ENCODE measurements around the gene INHBE. TPM values are rescaled to one million over a fixed set of nuclear protein-coding genes. Genes with fewer than 3 reads are reported as not detected.

Gene INHBE
- total RNA-seq, 1 experiment from 2014 or later: 13.9 TPM

DNA sequence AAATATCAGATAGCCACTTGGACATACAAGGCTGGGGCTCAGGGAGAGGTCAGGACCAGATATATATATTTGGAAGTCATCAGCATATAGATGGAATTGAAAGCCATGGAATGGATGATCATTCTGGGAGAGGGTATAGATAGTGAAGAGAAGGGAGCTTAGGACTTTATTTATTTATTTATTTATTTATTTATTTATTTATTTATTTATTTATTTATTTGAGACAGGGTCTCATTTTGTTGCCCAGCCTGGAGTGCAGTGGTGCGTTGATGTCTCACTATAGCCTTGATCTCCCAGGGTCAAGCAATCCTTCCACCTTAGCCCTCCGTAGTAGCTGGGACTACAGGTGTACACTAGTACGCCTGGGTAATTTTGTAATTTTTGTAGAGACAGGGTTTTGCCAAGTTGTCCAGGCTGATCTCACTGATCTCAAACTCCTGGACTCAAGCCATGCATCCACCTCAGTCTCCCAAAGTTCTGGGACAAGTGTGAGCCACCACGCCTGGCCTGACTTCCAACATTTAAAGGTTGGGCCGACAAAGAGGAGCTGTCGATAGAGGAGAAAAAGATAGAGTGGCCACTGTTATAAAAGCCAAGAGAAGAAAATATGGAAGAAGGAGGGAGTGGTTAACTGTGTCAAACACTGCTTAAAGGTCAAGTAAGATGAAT, 8.7 kb upstream of the INHBE start:
- no peak for DNase-seq
- H3K9me3 Mint-ChIP-seq (ENCODE audit: unreplicated experiment): no peaks in the 10 kb centered on the region
- BruUV-seq (replicated peaks): no TSS peak
- H3K4me3 Mint-ChIP-seq (ENCODE audit: unreplicated experiment): no peak overlapping the region
- H3K27me3 Mint-ChIP-seq (ENCODE audit: insufficient read depth, unreplicated experiment): no peaks in the 10 kb centered on the region
- Histone ChIP-seq H3K27me3 (replicated peaks; ENCODE audit: control insufficient read depth, insufficient read depth, low read length) (no peaks in the 10 kb centered on the region), H3K4me3 (ENCODE audit: low read depth, low read length) (no peak overlapping the region), H3K36me3 (ENCODE audit: control insufficient read depth, insufficient read depth, low read length) (no peaks in the 10 kb centered on the region), H3K4me1 (peaks cover 8% of the 10 kb centered on the region; the same call in 1 of the 2 replicates), H3K9me3 (no peaks in the 10 kb centered on the region)
- CTCF ChIA-PET: interaction anchor here (0.5 kb wide), 1 partner anchor 191 kb away, joined by 4 read pairs; no protein-coding TSS in a partner anchor
- H3K4me1 Mint-ChIP-seq (ENCODE audit: low read depth, unreplicated experiment): no peaks in the 10 kb centered on the region
- intact Hi-C loops (cut with micrococcal nuclease; ENCODE audit: unreplicated experiment): no loop called here
- POLR2A ChIA-PET: no interaction called here
- TF ChIP-seq, protein P1, sequence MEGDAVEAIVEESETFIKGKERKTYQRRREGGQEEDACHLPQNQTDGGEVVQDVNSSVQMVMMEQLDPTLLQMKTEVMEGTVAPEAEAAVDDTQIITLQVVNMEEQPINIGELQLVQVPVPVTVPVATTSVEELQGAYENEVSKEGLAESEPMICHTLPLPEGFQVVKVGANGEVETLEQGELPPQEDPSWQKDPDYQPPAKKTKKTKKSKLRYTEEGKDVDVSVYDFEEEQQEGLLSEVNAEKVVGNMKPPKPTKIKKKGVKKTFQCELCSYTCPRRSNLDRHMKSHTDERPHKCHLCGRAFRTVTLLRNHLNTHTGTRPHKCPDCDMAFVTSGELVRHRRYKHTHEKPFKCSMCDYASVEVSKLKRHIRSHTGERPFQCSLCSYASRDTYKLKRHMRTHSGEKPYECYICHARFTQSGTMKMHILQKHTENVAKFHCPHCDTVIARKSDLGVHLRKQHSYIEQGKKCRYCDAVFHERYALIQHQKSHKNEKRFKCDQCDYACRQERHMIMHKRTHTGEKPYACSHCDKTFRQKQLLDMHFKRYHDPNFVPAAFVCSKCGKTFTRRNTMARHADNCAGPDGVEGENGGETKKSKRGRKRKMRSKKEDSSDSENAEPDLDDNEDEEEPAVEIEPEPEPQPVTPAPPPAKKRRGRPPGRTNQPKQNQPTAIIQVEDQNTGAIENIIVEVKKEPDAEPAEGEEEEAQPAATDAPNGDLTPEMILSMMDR (IDR thresholded peaks at IDR 0.05; ENCODE audit: insufficient read depth in 1 of 2, low read depth in 1 of 2, low read length in 1 of 2, severe bottlenecking in 1 of 2, unreplicated experiment in 1 of 2): no peak
- no peaks in the 10 kb centered on the region for H3K36me3 Mint-ChIP-seq (ENCODE audit: insufficient read depth, unreplicated experiment)
- no peak overlapping the region for H3K27ac Mint-ChIP-seq (ENCODE audit: unreplicated experiment)

DNA sequence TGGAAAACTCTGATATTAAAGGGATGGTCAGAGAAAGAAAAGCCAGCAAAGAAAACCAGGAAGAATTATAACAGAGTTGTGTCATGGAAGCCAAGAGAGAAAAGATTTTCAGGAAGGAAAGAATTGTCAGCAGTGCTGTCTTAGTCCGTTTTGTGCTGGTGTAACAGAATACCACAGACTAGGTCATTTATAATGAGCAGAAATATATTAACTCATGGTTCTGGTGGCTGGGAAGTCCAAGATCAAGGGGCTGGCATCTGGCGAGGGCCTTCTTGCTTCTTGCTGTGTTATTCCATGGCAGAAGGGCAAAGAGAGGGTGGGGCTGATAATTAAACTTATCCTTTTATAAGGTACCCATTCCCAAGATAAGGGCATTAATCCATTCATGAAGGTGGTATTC, 6.4 kb upstream of the INHBE start:
- ChIA-PET POLR2A (interaction anchor here (0.6 kb wide), 1 partner anchor 39 kb away, joined by 4 read pairs; no protein-coding TSS in a partner anchor), CTCF (interaction anchor here (0.6 kb wide), 1 partner anchor 300 kb away, joined by 8 read pairs; no protein-coding TSS in a partner anchor)
- H3K36me3 Mint-ChIP-seq (ENCODE audit: insufficient read depth, unreplicated experiment): no peaks in the 10 kb centered on the region
- no peak overlapping the region for H3K4me3 Mint-ChIP-seq (ENCODE audit: unreplicated experiment)
- intact Hi-C loops (cut with micrococcal nuclease; ENCODE audit: unreplicated experiment): no loop called here
- BruUV-seq (replicated peaks): no TSS peak
- H3K4me1 ChIP-seq: peaks cover 17% of the 10 kb centered on the region; the same call in 1 of the 2 replicates
- H3K4me3 ChIP-seq (ENCODE audit: low read depth, low read length): no peak overlapping the region
- TF ChIP-seq, protein P1 (IDR thresholded peaks at IDR 0.05; ENCODE audit: insufficient read depth in 1 of 2, low read depth in 1 of 2, low read length in 1 of 2, severe bottlenecking in 1 of 2, unreplicated experiment in 1 of 2): no peak
- H3K27me3 Mint-ChIP-seq (ENCODE audit: insufficient read depth, unreplicated experiment): no peaks in the 10 kb centered on the region
- no peak for DNase-seq
- no peaks in the 10 kb centered on the region for H3K9me3 ChIP-seq
- no peaks in the 10 kb centered on the region for H3K9me3 Mint-ChIP-seq (ENCODE audit: unreplicated experiment)
- H3K36me3 ChIP-seq (ENCODE audit: control insufficient read depth, insufficient read depth, low read length): no peaks in the 10 kb centered on the region
- no peak overlapping the region for H3K27ac Mint-ChIP-seq (ENCODE audit: unreplicated experiment)
- peaks cover 6% of the 10 kb centered on the region for H3K4me1 Mint-ChIP-seq (ENCODE audit: low read depth, unreplicated experiment)
- no peaks in the 10 kb centered on the region for H3K27me3 ChIP-seq (replicated peaks; ENCODE audit: control insufficient read depth, insufficient read depth, low read length)

DNA sequence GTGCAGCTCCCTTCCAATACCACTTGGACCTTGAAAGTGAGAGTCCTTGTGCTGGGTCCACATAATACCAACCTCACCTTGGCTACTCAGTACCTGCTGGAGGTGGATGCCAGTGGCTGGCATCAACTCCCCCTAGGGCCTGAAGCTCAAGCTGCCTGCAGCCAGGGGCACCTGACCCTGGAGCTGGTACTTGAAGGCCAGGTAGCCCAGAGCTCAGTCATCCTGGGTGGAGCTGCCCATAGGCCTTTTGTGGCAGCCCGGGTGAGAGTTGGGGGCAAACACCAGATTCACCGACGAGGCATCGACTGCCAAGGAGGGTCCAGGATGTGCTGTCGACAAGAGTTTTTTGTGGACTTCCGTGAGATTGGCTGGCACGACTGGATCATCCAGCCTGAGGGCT, 5.7 kb upstream of the INHBE start:
- no peaks in the 10 kb centered on the region for H3K9me3 Mint-ChIP-seq (ENCODE audit: unreplicated experiment)
- H3K27me3 Mint-ChIP-seq (ENCODE audit: insufficient read depth, unreplicated experiment): no peaks in the 10 kb centered on the region
- DNase-seq: no peak
- Histone ChIP-seq H3K4me3 (ENCODE audit: low read depth, low read length) (no peak overlapping the region), H3K4me1 (peaks cover 21% of the 10 kb centered on the region), H3K27me3 (replicated peaks; ENCODE audit: control insufficient read depth, insufficient read depth, low read length) (no peaks in the 10 kb centered on the region), H3K36me3 (ENCODE audit: control insufficient read depth, insufficient read depth, low read length) (no peaks in the 10 kb centered on the region), H3K9me3 (no peaks in the 10 kb centered on the region)
- no peak overlapping the region for H3K27ac Mint-ChIP-seq (ENCODE audit: unreplicated experiment)
- ChIA-PET POLR2A (no interaction called here), CTCF (no interaction called here)
- intact Hi-C loops (cut with micrococcal nuclease; ENCODE audit: unreplicated experiment): no loop called here
- BruUV-seq (replicated peaks): no TSS peak
- H3K36me3 Mint-ChIP-seq (ENCODE audit: insufficient read depth, unreplicated experiment): no peaks in the 10 kb centered on the region
- H3K4me3 Mint-ChIP-seq (ENCODE audit: unreplicated experiment): no peak overlapping the region
- TF ChIP-seq, protein P1 (IDR thresholded peaks at IDR 0.05; ENCODE audit: insufficient read depth in 1 of 2, low read depth in 1 of 2, low read length in 1 of 2, severe bottlenecking in 1 of 2, unreplicated experiment in 1 of 2): no peak
- peaks cover 6% of the 10 kb centered on the region for H3K4me1 Mint-ChIP-seq (ENCODE audit: low read depth, unreplicated experiment)

All from Caco-2 (cell line).